OCI-M1 (cell line): ENCODE data around the gene SORL1.
A peak's percentile ranks its signal among the peaks of the same experiment; 100 is the strongest.

Experiments
- DNase-seq: peaks from one replicate; lab custom pipeline; 2025; lab: John Stamatoyannopoulos, UW

The SORL1 gene

GRCh38 chr11:121657146-121657545, 205.0 kb downstream of the SORL1 start:
- DNase-seq, result no peak

- DNase-seq, result no peak
Observed at GRCh38 chr11:121659811-121660210, 207.7 kb downstream of the SORL1 start.

GRCh38 chr11:121661880-121662486, 209.9 kb downstream of the SORL1 start:
- DNase-seq, result no peak

GRCh38 chr11:121664144-121664543, 212.0 kb downstream of the SORL1 start:
- no peak for DNase-seq

- DNase-seq, result no peak
Observed at GRCh38 chr11:121665206-121665838, 213.2 kb downstream of the SORL1 start.

DNA sequence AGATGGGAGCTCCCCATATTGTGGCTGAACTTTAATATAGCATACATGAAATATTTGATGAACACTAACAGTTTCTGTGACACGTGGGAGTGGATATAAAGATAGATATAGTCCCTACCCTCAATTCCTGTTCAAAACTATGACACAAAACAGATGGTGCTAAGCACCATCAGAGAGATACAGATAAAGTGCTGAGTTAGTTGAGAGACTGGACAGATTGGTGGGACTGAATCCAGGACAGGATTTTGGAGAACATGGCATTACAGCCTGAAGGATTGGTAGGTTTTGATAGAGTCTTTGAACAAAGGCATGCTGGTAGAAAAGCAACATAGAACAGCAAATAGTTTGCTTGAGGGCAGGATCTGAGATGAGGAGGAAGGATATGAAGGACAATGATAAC, 215.7 kb downstream of the SORL1 start:
- DNase-seq, result no peak

DNA sequence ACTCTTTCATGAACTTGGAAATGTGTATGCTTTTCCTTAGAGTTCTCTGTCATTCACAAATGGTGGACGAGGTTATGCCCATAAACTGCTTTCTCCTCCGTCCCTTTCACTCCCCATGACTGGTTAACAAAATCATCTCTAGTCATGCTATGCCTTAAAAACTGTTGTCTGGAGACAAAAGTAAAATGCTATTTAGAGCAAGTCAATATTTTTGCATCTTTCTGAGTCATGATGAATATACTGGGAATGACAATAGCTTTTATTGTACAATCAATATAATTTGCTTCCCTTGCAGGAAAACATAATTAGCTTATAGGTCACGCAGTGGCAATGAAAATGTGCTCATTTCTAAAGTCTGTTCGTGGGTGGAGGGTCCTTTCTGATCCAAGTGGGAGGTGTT, 217.3 kb downstream of the SORL1 start:
- no peak for DNase-seq

GRCh38 chr11:121670266-121670665, 218.2 kb downstream of the SORL1 start:
- no peak for DNase-seq

DNA sequence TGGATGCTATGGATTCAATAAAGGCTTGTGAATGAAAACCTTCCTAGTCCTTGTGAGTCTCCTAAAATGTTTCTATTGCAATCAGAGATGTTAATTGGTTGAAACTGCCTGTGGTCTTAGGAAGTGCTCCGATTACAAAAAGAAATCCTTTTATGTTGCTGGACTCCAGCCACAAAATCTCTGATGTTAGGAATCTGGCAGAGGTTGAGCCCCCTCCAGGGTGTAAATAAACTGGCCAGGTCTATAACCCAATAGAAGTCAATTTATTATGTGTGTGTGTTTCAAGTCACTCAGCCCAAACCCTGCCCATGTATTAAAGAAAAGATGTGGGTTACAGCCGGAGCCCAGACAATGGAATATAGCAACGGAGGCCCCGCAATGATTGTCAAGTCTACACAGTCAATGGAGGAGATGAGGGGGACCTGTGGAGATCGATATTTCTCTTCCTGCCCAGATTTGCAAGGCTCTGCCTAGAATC, 218.7 kb downstream of the SORL1 start:
- no peak for DNase-seq

GRCh38 chr11:121671283-121672168, 219.4 kb downstream of the SORL1 start:
- DNase-seq, result peak; percentile 8

DNA sequence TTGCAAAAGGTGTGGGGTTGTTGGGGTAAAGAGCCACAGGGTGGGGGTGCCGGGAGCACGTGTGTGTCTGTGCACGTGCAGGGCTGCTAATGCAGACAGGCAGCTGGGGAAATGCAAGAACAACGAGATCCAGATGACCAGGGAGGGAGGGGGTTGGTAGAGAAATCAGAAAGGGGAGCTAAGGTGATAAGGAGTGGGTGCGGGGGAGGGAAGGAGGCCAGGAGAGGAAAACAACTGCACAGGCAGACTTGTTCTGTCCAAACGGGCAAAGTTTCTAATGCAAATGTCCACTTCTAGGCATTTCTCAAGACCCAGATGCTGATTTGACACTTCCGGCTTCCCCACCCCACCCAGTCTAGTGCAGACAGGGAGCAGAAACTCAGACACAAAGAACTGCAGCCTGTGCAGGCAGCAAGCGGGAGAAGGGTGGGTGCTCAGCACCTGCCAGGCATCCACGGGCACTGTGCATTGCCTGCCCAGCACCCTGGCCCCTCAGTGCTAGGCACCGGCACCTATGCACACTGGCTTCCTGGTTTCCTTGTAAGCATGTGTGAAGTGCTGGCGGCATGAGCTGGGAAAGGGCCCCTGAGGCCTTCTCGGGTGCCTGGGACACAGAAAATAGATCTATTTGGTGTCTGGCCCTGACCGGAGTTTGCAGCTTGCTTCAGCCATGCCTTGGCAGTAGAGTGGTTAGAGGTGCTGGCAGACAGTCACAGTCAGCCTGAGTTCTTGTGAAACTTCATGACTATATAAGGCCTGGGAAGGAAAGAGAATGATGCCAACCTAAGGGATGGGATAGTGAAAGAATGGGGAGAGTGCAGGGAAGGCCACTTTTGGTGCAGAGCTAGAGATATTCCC, 220.7 kb downstream of the SORL1 start:
- no peak for DNase-seq

GRCh38 chr11:121681550-121682268, 229.6 kb downstream of the SORL1 start:
- no peak for DNase-seq
